GM21529 (cell line): ENCODE results near the gene CDH23.

Source experiments
- ATAC-seq: cut with Tn5 transposase; IDR thresholded peaks from one replicate; pipeline ENCODE4 v1.9.1; 2021; ENCODE audit not compliant: unreplicated experiment

The CDH23 gene

GRCh38 chr10:71577345-71577744 lies 180.6 kb downstream of the CDH23 start:
- ATAC-seq, result no peak

GRCh38 chr10:71578069-71578468 lies 181.3 kb downstream of the CDH23 start:
- ATAC-seq, result no peak

GRCh38 chr10:71579668-71580067 lies 182.9 kb downstream of the CDH23 start:
- ATAC-seq, result no peak

GRCh38 chr10:71580415-71580814 lies 183.7 kb downstream of the CDH23 start:
- ATAC-seq, result no peak

- no peak for ATAC-seq
Measured at GRCh38 chr10:71580926-71581325, 184.2 kb downstream of the CDH23 start.

- no peak for ATAC-seq
Measured at GRCh38 chr10:71581376-71581775, 184.7 kb downstream of the CDH23 start.

- ATAC-seq, result no peak
Measured at GRCh38 chr10:71582019-71582418, 185.3 kb downstream of the CDH23 start.

- no peak for ATAC-seq
Measured at GRCh38 chr10:71582506-71583475, 186.1 kb downstream of the CDH23 start.

- ATAC-seq, result no peak
Measured at GRCh38 chr10:71584461-71584860, 187.7 kb downstream of the CDH23 start.

- no peak for ATAC-seq
Measured at GRCh38 chr10:71584902-71585563, 188.3 kb downstream of the CDH23 start.

- ATAC-seq, result no peak
Measured at GRCh38 chr10:71585564-71586290, 189.0 kb downstream of the CDH23 start.

GRCh38 chr10:71587941-71588573 lies 191.3 kb downstream of the CDH23 start:
- ATAC-seq, result no peak

- no peak for ATAC-seq
Measured at GRCh38 chr10:71588685-71589084, 192.0 kb downstream of the CDH23 start.

GRCh38 chr10:71589617-71590551 lies 193.2 kb downstream of the CDH23 start:
- ATAC-seq, result no peak

- ATAC-seq, result no peak
Measured at GRCh38 chr10:71590781-71591350, 194.1 kb downstream of the CDH23 start.

- ATAC-seq, result no peak
Measured at GRCh38 chr10:71594934-71595571, 198.3 kb downstream of the CDH23 start.

- no peak for ATAC-seq
Measured at GRCh38 chr10:71595649-71596048, 198.9 kb downstream of the CDH23 start.

- ATAC-seq, result no peak
Measured at GRCh38 chr10:71596127-71596526, 199.4 kb downstream of the CDH23 start.

- ATAC-seq, result no peak
Measured at GRCh38 chr10:71596759-71597158, 200.0 kb downstream of the CDH23 start.
